Urinary bladder (tissue), 4 donors: ENCODE results near the gene KIR2DL3. TPM values are rescaled to one million over a fixed set of nuclear protein-coding genes. Genes with fewer than 3 reads are reported as not detected.

Experiments
- DNase-seq: peaks from one replicate; pipeline ENCODE4 v3.0.0-alpha.2; 2015; ENCODE audit errors: extremely low spot score
- H3K27ac ChIP-seq: one replicate; pipeline ENCODE4 v1.5.1; 2013; ENCODE audit warnings: low read depth, mild to moderate bottlenecking, moderate library complexity
- H3K36me3 ChIP-seq: one replicate; pipeline ENCODE4 v1.6.1; 2013; ENCODE audit warnings: mild to moderate bottlenecking, moderate library complexity; ENCODE audit not compliant: insufficient read depth
- H3K4me1 ChIP-seq: one replicate; pipeline ENCODE4 v1.6.1; 2013; ENCODE audit warnings: mild to moderate bottlenecking, moderate library complexity; ENCODE audit not compliant: insufficient read depth
- H3K4me3 ChIP-seq: one replicate; pipeline ENCODE4 v1.5.1; 2013; ENCODE audit warnings: low read depth, low read length
- WGBS: extraction: QIAGEN DNeasy Blood & Tissue Kit; methylation state at CpG from one replicate; pipeline ENCODE4 v1.1.7; 2013; 5-methylcytosine and 5-hydroxymethylcytosine counted together
- polyA plus RNA-seq: library from polyadenylated mRNA; stranded (reverse); fragments of 200-250 nt; gene quantifications from one replicate; pipeline ENCODE4 v1.2.3, GENCODE V29; 2013
- small RNA-seq: library from RNA; depleted of rRNA; stranded (forward); fragments of <200 nt; gene quantifications from one replicate; pipeline ENCODE3, GENCODE V24; 2014
- total RNA-seq: library from RNA; depleted of rRNA; stranded (reverse); fragments of >200 nt; gene quantifications from one replicate; pipeline ENCODE4 v1.2.3, GENCODE V29; 2014
- donor health status: healthy with polysubstance abuse.
- donor health status: healthy.

KIR2DL3 gene
- total and polyA plus RNA-seq, 2 donors = not detected

DNA sequence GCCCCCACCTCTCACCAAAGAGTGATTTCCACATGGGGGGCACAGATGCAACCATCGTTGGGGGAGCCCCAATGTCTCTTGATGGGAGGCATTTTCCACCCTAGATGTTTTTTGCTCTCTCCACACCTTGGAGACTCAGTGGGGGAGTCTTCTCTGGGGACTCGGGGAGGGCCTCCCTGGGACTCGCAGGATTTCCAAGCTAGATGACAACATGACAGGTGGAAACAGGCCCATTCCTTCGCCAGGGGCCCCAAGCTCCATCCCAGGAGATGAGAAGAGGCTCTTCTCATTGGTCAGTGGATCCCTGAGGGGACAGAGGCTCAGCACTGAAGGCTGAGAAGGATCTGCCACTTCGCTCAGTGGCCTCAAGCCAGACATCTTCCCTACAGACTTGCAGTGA lies 52.4 kb downstream of the KIR2DL3 start:
- no peak overlapping the region for H3K4me3 ChIP-seq
- no peak for DNase-seq
- H3K27ac ChIP-seq = no peak overlapping the region
- no peaks in the 10 kb centered on the region for H3K4me1 ChIP-seq
- H3K36me3 ChIP-seq = no peaks in the 10 kb centered on the region
- 64% methylated on average over 5 of the region's 5 CpGs for WGBS

DNA sequence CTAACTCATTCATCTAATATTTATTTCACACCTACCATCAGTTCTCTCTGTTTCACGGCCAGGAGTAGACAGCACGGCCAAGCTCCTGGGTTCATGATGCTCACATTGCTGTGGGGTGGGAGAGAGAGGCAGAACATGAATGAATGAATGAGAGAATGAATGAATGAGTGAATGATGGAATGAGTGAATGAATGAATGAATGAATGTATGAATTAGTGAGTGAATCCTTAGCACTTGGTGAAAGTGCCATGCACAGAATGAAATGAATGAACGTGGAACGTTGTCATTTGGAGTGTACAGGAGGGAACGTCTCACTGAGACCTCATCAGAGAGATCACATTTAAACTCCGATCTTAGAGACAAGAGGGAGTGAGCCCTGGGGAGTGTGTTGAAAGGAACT lies 53.2 kb downstream of the KIR2DL3 start:
- Histone ChIP-seq H3K27ac (no peak overlapping the region), H3K36me3 (no peaks in the 10 kb centered on the region), H3K4me1 (no peaks in the 10 kb centered on the region), H3K4me3 (no peak overlapping the region)
- DNase-seq = no peak
- 66% methylated on average over 6 of the region's 6 CpGs for WGBS

- Histone ChIP-seq H3K36me3 (no peaks in the 10 kb centered on the region), H3K4me3 (no peak overlapping the region), H3K27ac (no peak overlapping the region), H3K4me1 (no peaks in the 10 kb centered on the region)
- no peak for DNase-seq
- 66% methylated on average over 8 of the region's 8 CpGs for WGBS
Observed at GRCh38 chr19:54792814-54793213, 54.5 kb downstream of the KIR2DL3 start.

DNA sequence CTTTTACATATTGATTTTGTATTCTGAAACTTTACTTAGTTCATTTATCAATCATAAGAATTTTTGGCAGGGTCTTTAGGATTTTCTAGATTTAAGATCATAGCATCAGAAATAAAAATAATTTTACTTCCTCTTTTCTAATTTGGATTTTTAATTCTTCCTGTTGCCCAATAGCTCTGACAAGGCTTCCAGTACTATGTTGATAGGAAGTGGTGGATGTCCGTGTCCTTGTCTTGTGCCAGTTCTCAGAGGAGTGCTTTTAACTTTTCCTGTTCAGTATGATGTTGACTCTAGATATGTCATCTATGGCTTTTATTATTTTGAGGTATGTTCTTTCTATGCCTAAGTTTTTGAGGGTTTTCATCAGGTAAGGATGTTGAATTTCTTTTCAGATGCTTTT lies 57.4 kb downstream of the KIR2DL3 start:
- WGBS = 62% methylated on average over 1 of the region's 1 CpG
- H3K36me3 ChIP-seq = no peaks in the 10 kb centered on the region
- H3K4me3 ChIP-seq = no peak overlapping the region
- no peaks in the 10 kb centered on the region for H3K4me1 ChIP-seq
- no peak for DNase-seq
- no peak overlapping the region for H3K27ac ChIP-seq

Small RNAs within 50 kb of the gene (small RNA-seq; reads per million reads assigned to genes)
- gene AC245128.2 (not detected), gene KIR3DP1 (not detected)

Other genes starting within 250 kb of the KIR2DL3 start
- not detected for gene LAIR2, start 235.7 kb upstream of the KIR2DL3 start, total RNA-seq
- gene LAIR2, start 235.7 kb upstream of the KIR2DL3 start, polyA plus RNA-seq = not detected
- 0.95 TPM for gene LILRA2, start 164.7 kb upstream of the KIR2DL3 start, total RNA-seq
- gene LILRA2, start 164.7 kb upstream of the KIR2DL3 start, polyA plus RNA-seq = 1.9 TPM
- gene LILRA1, start 144.9 kb upstream of the KIR2DL3 start, total RNA-seq = 0.26 TPM
- 0.63 TPM for gene LILRA1, start 144.9 kb upstream of the KIR2DL3 start, polyA plus RNA-seq
- gene LILRB1, start 108.0 kb upstream of the KIR2DL3 start, total RNA-seq = 1.3 TPM
- gene LILRB1, start 108.0 kb upstream of the KIR2DL3 start, polyA plus RNA-seq = 1.7 TPM
- 1.1 TPM for gene LILRB4, start 75.5 kb upstream of the KIR2DL3 start, total RNA-seq
- 3.1 TPM for gene LILRB4, start 75.5 kb upstream of the KIR2DL3 start, polyA plus RNA-seq
- gene KIR3DL3, start 14.1 kb upstream of the KIR2DL3 start, total RNA-seq = not detected
- not detected for gene KIR3DL3, start 14.1 kb upstream of the KIR2DL3 start, polyA plus RNA-seq
- not detected for gene KIR2DL1, start 31.3 kb downstream of the KIR2DL3 start, total RNA-seq
- gene KIR2DL1, start 31.3 kb downstream of the KIR2DL3 start, polyA plus RNA-seq = 0.06 TPM
- gene KIR2DL4, start 65.1 kb downstream of the KIR2DL3 start, total RNA-seq = not detected
- 0.19 TPM for gene KIR2DL4, start 65.1 kb downstream of the KIR2DL3 start, polyA plus RNA-seq
- not detected for gene KIR3DL1, start 78.0 kb downstream of the KIR2DL3 start, total RNA-seq
- not detected for gene KIR3DL1, start 78.0 kb downstream of the KIR2DL3 start, polyA plus RNA-seq
- not detected for gene KIR2DS4, start 94.2 kb downstream of the KIR2DL3 start, total RNA-seq
- gene KIR2DS4, start 94.2 kb downstream of the KIR2DL3 start, polyA plus RNA-seq = not detected
- gene KIR3DL2, start 111.9 kb downstream of the KIR2DL3 start, total RNA-seq = not detected
- 0.18 TPM for gene KIR3DL2, start 111.9 kb downstream of the KIR2DL3 start, polyA plus RNA-seq
- gene FCAR, start 135.7 kb downstream of the KIR2DL3 start, total RNA-seq = not detected
- 0.67 TPM for gene FCAR, start 135.7 kb downstream of the KIR2DL3 start, polyA plus RNA-seq
- gene NCR1, start 167.6 kb downstream of the KIR2DL3 start, total RNA-seq = 0.32 TPM
- gene NCR1, start 167.6 kb downstream of the KIR2DL3 start, polyA plus RNA-seq = 0.13 TPM
- gene NLRP7, start 209.0 kb downstream of the KIR2DL3 start, total RNA-seq = not detected
- not detected for gene NLRP7, start 209.0 kb downstream of the KIR2DL3 start, polyA plus RNA-seq
- 1.8 TPM for gene NLRP2, start 227.9 kb downstream of the KIR2DL3 start, total RNA-seq
- gene NLRP2, start 227.9 kb downstream of the KIR2DL3 start, polyA plus RNA-seq = 1.9 TPM